CD4-positive, alpha-beta T cell treated with Interleukin-4 for 1 hour (primary cell): ENCODE measurements around the gene SOX6.

Experiments
- DNase-seq, 2 donors: peaks; one replicate each; pipeline ENCODE4 v3.0.0-alpha.2; 2020 to 2022

The SOX6 gene

GRCh38 chr11:15920856-15921629 lies 435.3 kb downstream of the SOX6 start:
- no peak for DNase-seq

DNA sequence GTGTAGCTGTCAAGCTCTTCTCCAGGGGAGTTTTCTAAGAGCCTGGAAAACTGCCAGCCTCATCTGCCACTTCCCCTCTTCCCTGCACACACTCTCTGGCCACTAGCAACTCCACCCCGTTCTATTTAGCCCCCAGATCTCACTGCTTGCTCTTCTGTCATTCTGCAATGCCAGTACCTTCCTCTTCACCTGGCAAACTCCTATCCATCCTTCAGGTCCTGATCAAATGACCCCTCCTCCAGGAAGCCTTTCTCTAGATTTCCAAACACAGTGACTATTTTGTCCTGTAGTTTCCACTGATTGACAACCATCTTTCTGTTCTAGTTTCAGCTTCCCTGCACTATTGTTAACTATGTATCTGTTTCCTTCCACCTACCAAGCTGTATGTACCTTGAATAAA lies 437.7 kb downstream of the SOX6 start:
- no peak for DNase-seq

DNA sequence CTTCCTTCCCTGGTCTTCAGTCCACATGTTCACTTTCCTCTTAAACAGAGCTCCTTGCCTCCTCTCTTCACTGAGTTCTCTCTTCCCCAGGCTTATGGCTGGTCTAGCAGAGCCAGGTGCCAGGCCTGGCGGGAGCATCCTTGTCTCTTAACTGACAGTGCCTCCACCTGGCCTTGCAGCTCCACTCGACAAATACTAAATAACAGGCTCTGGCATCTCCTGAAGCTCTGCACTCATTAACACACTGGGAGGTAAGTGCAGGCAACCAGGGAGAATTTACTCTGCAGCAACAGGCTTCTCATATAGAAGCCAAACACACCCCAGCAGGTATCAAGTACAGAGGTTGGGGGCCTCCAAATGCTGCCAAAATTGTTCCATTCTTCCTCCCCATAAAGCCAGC lies 438.1 kb downstream of the SOX6 start:
- no peak for DNase-seq
